Nephron (organoid): ENCODE results near the gene NDUFAF2.

Experiments used
- H3K27ac Mint-ChIP-seq, 3 experiments: 2 replicates each; pipeline ENCODE4 v1.8.0; 2020; ENCODE audit warnings: mixed read lengths in 3 of 3, mild to moderate bottlenecking in 2 of 3, moderate library complexity in 1 of 3
- H3K27me3 Mint-ChIP-seq: 2 replicates; pipeline ENCODE4 v1.8.0; 2021; ENCODE audit warnings: low read depth, mild to moderate bottlenecking, moderate library complexity, mixed read lengths
- H3K36me3 Mint-ChIP-seq: 2 replicates; pipeline ENCODE4 v1.8.0; 2020; ENCODE audit warnings: low read depth, mixed read lengths
- H3K4me1 Mint-ChIP-seq: 2 replicates; pipeline ENCODE4 v1.8.0; 2020; ENCODE audit warnings: mixed read lengths
- H3K4me3 Mint-ChIP-seq, 3 experiments: 2 replicates each; pipeline ENCODE4 v1.8.0; 2020; ENCODE audit warnings: mild to moderate bottlenecking in 3 of 3, mixed read lengths in 3 of 3, moderate library complexity in 2 of 3
- H3K9me3 Mint-ChIP-seq: 2 replicates; pipeline ENCODE4 v1.8.0; 2020; ENCODE audit warnings: mixed read lengths
- TF ChIP-seq, protein P1 (sequence below), 3 experiments: fragments of 200-600 bp; sonication (generic); IDR thresholded peaks; one replicate each; pipeline ENCODE4 v1.5.0; 2021; ENCODE audit warnings: antibody characterized with exemption in 3 of 3; ENCODE audit not compliant: unreplicated experiment in 3 of 3

Gene NDUFAF2

DNA sequence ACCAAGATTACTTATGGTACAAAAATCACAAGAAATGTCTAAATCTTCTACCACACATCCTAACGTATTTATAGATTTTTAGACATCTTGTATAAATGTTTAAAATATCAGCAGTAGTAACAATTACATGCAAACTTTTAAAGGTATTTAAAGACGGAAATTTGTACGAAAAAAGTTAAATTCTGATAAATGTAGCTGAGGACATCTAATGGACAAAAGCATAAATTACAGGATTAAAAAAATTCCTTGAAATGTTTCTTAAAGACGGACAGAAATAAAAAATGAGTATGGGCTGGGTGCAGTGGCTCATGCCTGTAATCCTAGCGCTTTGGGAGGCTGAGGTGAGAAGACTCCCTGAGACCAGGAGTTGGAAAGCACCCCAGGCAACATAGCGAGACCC, 16.0 kb upstream of the NDUFAF2 start:
- no peaks in the 10 kb centered on the region for H3K27me3 Mint-ChIP-seq
- H3K36me3 Mint-ChIP-seq, result peaks cover 21% of the 10 kb centered on the region
- TF ChIP-seq, protein P1, sequence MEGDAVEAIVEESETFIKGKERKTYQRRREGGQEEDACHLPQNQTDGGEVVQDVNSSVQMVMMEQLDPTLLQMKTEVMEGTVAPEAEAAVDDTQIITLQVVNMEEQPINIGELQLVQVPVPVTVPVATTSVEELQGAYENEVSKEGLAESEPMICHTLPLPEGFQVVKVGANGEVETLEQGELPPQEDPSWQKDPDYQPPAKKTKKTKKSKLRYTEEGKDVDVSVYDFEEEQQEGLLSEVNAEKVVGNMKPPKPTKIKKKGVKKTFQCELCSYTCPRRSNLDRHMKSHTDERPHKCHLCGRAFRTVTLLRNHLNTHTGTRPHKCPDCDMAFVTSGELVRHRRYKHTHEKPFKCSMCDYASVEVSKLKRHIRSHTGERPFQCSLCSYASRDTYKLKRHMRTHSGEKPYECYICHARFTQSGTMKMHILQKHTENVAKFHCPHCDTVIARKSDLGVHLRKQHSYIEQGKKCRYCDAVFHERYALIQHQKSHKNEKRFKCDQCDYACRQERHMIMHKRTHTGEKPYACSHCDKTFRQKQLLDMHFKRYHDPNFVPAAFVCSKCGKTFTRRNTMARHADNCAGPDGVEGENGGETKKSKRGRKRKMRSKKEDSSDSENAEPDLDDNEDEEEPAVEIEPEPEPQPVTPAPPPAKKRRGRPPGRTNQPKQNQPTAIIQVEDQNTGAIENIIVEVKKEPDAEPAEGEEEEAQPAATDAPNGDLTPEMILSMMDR (IDR thresholded peaks at IDR 0.05; ENCODE audit: unreplicated experiment in 3 of 3), result peak in 2 of 3 experiments; percentile 23 to 36
- H3K27ac Mint-ChIP-seq, result no peak overlapping the region
- H3K4me3 Mint-ChIP-seq, result no peak overlapping the region
- peaks cover 7% of the 10 kb centered on the region for H3K9me3 Mint-ChIP-seq
- no peaks in the 10 kb centered on the region for H3K4me1 Mint-ChIP-seq

DNA sequence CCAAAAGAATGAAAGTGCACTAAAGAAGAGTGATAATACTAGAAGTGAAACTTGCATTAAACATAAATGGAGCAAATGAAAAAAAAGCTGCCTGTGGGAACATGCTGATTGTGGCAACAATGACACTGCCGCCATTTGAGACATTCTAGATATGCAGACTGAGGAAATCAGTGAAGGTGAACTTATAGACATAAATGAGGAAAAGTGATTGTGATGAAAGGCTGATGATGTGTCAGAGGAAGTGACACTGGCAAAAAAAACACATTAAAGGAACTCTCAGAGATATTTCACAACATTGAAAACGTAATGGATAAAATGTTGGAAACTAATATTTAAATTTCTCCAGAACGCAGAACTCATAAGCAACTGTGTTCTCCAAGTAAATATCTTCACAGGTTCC, 1.4 kb upstream of the NDUFAF2 start:
- peaks cover 7% of the 10 kb centered on the region for H3K4me1 Mint-ChIP-seq
- no peak overlapping the region for H3K27ac Mint-ChIP-seq
- H3K4me3 Mint-ChIP-seq, result no peak overlapping the region
- no peaks in the 10 kb centered on the region for H3K27me3 Mint-ChIP-seq
- H3K36me3 Mint-ChIP-seq, result peaks cover 29% of the 10 kb centered on the region
- H3K9me3 Mint-ChIP-seq, result peaks cover 16% of the 10 kb centered on the region
- TF ChIP-seq, protein P1 (IDR thresholded peaks at IDR 0.05; ENCODE audit: unreplicated experiment in 3 of 3), result no peak

DNA sequence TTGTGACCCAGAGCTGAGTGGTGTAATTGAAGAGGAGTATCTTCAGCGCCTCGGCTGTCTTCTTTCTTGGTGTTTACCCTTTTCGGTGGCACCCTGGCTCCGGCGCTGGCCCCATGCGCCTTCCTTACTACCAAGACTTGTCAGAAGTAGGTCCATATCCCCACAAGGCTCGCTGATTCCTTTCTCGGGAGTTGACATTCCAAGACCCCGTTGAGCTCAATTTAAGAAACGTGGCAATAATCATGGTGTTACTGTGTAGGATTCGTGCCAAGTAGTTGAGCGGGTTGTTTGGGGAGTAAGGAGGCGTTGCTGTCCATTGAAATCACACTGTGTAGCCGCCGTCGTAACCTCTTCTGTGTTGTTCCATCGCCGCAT, 795 bp downstream of the NDUFAF2 start:
- Mint-ChIP-seq H3K4me1 (peaks cover 7% of the 10 kb centered on the region), H3K27me3 (no peaks in the 10 kb centered on the region), H3K27ac (peak overlapping the region; percentile 68 to 76 (median 69)), H3K4me3 (no peak overlapping the region), H3K9me3 (peaks cover 7% of the 10 kb centered on the region), H3K36me3 (peaks cover 16% of the 10 kb centered on the region)
- TF ChIP-seq, protein P1 (IDR thresholded peaks at IDR 0.05; ENCODE audit: unreplicated experiment in 3 of 3), result no peak

DNA sequence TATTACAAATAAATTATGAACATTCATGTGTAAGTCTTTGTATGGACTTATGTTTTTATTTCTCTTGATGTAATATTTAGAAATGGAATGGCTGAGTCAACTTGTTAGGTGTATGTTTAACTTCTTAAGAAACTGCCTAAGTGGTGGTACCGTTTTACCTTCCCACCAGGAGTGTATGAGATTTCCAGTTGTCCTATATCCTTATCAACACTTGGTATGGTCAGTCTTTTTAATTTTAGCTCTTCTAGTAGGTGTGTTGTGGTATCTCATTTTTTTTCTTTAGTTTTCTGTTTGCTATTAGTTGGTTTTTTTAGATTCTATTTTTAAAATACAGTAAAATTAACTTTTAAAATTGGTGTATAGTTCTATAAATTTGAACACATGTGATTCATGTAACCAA, 3.7 kb downstream of the NDUFAF2 start:
- Mint-ChIP-seq H3K4me3 (no peak overlapping the region), H3K36me3 (peaks cover 9% of the 10 kb centered on the region), H3K27ac (no peak overlapping the region), H3K9me3 (peaks cover 4% of the 10 kb centered on the region), H3K4me1 (peaks cover 7% of the 10 kb centered on the region), H3K27me3 (no peaks in the 10 kb centered on the region)
- TF ChIP-seq, protein P1 (IDR thresholded peaks at IDR 0.05; ENCODE audit: unreplicated experiment in 3 of 3), result no peak

DNA sequence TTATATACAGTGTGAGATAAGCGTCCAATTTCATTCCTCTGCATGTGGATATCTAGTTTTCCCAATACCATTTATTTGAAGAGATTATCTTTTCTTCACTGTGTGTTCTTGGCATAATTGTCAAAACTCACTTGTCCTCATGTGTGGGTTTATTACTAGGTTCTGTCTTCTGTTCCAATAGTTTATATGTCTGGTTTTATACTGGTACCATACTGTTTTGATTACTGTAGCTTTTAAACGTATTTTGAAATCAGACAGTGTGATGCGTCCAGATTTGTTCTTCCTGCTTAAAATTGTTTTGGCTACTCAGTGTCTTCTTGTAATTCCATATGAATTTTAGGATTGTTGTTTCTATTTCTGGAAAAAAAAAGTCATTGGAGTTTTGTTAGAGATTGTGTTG, 10.2 kb downstream of the NDUFAF2 start:
- TF ChIP-seq, protein P1 (IDR thresholded peaks at IDR 0.05; ENCODE audit: unreplicated experiment in 3 of 3), result no peak
- Mint-ChIP-seq H3K27me3 (no peaks in the 10 kb centered on the region), H3K9me3 (peaks cover 11% of the 10 kb centered on the region)

DNA sequence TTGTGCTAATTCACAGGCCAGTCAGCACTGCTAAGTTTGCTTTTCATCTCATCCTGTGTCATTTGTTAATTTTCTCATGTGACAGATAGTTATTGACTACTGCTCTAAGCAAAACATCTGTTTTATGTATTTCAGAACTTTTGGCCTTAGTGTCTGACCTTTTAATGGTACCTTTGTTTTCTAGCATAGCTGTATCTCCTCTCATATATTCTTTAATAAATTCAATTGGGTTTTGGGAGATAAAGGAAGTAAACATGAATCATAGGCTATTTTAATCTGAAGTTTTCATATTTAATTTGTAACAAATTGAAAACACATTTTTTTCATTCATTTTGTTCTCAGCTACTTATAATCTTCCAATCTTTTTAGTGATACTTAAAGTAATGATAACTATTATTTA, 13.1 kb downstream of the NDUFAF2 start:
- H3K27ac Mint-ChIP-seq, result no peak overlapping the region
- TF ChIP-seq, protein P1 (IDR thresholded peaks at IDR 0.05; ENCODE audit: unreplicated experiment in 3 of 3), result no peak
- H3K4me3 Mint-ChIP-seq, result no peak overlapping the region
- H3K9me3 Mint-ChIP-seq, result peaks cover 11% of the 10 kb centered on the region
- no peaks in the 10 kb centered on the region for H3K27me3 Mint-ChIP-seq
- peaks cover 11% of the 10 kb centered on the region for H3K36me3 Mint-ChIP-seq
- no peaks in the 10 kb centered on the region for H3K4me1 Mint-ChIP-seq

More for the DNA sequence above, 10.2 kb downstream of the NDUFAF2 start:
- Mint-ChIP-seq H3K27ac (no peak overlapping the region), H3K4me1 (no peaks in the 10 kb centered on the region), H3K4me3 (no peak overlapping the region), H3K36me3 (peaks cover 15% of the 10 kb centered on the region)
